ENCODE measurements around the gene CYP27B1.
"Not testable (repeated sequence)": the region's sequence is repeated elsewhere in the genome, so short reads cannot be mapped to it uniquely, and the experiment has no call there.

The CYP27B1 gene

GRCh38 chr12:57725851-57726150, 41.1 kb downstream of the CYP27B1 start:
- DNase-seq (ENCODE audit: extremely low spot score, insufficient read length, low read depth) (no peak), FAIRE-seq (no peak)

GRCh38 chr12:57724936-57725740, 41.7 kb downstream of the CYP27B1 start:
- no peak for FAIRE-seq
- no peak for DNase-seq (ENCODE audit: extremely low spot score, insufficient read length, low read depth)

- FAIRE-seq, result no peak
- no peak for DNase-seq (ENCODE audit: extremely low spot score, insufficient read length, low read depth)
Measured at GRCh38 chr12:57724003-57724935, 42.6 kb downstream of the CYP27B1 start.

GRCh38 chr12:57723630-57723962, 43.3 kb downstream of the CYP27B1 start:
- FAIRE-seq (no peak), DNase-seq (ENCODE audit: extremely low spot score, insufficient read length, low read depth) (no peak)

- FAIRE-seq (no peak), DNase-seq (ENCODE audit: extremely low spot score, insufficient read length, low read depth) (no peak)
Measured at GRCh38 chr12:57722716-57723629, 43.9 kb downstream of the CYP27B1 start.

- not testable (repeated sequence) for DNase-seq (ENCODE audit: extremely low spot score, insufficient read length, low read depth); FAIRE-seq
Measured at GRCh38 chr12:57721846-57722608, 44.9 kb downstream of the CYP27B1 start.

GRCh38 chr12:57720606-57721595, 46.0 kb downstream of the CYP27B1 start:
- FAIRE-seq, result no peak
- DNase-seq (ENCODE audit: extremely low spot score, insufficient read length, low read depth), result no peak

- DNase-seq (ENCODE audit: extremely low spot score, insufficient read length, low read depth), result no peak
- no peak for FAIRE-seq
Measured at GRCh38 chr12:57719777-57720605, 46.9 kb downstream of the CYP27B1 start.

GRCh38 chr12:57718641-57719528, 48.0 kb downstream of the CYP27B1 start:
- FAIRE-seq, result no peak
- no peak for DNase-seq (ENCODE audit: extremely low spot score, insufficient read length, low read depth)

- FAIRE-seq (no peak), DNase-seq (ENCODE audit: extremely low spot score, insufficient read length, low read depth) (no peak)
Measured at GRCh38 chr12:57717846-57718640, 48.8 kb downstream of the CYP27B1 start.

- FAIRE-seq (no peak), DNase-seq (ENCODE audit: extremely low spot score, insufficient read length, low read depth) (no peak)
Measured at GRCh38 chr12:57717131-57717530, 49.7 kb downstream of the CYP27B1 start.

- DNase-seq (ENCODE audit: extremely low spot score, insufficient read length, low read depth), result no peak
- no peak for FAIRE-seq
Measured at GRCh38 chr12:57716305-57716704, 50.6 kb downstream of the CYP27B1 start.

GRCh38 chr12:57715786-57716185, 51.1 kb downstream of the CYP27B1 start:
- FAIRE-seq (no peak), DNase-seq (ENCODE audit: extremely low spot score, insufficient read length, low read depth) (no peak)

- not testable (repeated sequence) for DNase-seq (ENCODE audit: extremely low spot score, insufficient read length, low read depth); FAIRE-seq
Measured at GRCh38 chr12:57715036-57715748, 51.7 kb downstream of the CYP27B1 start.

- DNase-seq (ENCODE audit: extremely low spot score, insufficient read length, low read depth), result no peak
- no peak for FAIRE-seq
Measured at GRCh38 chr12:57713209-57713608, 53.7 kb downstream of the CYP27B1 start.

Measured in GM18507 (cell line).